BJ (cell line): ENCODE data around the gene PLSCR1. TPM values are rescaled to one million over a fixed set of nuclear protein-coding genes. Genes with fewer than 3 reads are reported as not detected.

Source experiments
- CTCF ChIA-PET: fragments of 350-600 bp; formaldehyde crosslinking; extraction: SDS; loops from one replicate; lab custom pipeline; 2021; ENCODE audit warnings: antibody characterized with exemption, inconsistent platforms; lab: Yijun Ruan, JAX
- POLR2A ChIA-PET: fragments of 300-600 bp; sonication (Branson Sonifier 250); formaldehyde crosslinking; extraction: SDS; loops from one replicate; lab custom pipeline; 2021; ENCODE audit warnings: antibody characterized with exemption; lab: Charles Lee
- DNase-seq: peaks from one replicate; pipeline ENCODE4 v3.0.0-alpha.2; 2011; ENCODE audit warnings: low read depth
- H3K27me3 ChIP-seq: 2 replicates; pipeline ENCODE4 v1.6.0; 2011; ENCODE audit warnings: low read length; ENCODE audit not compliant: control insufficient read depth, insufficient read depth
- H3K36me3 ChIP-seq: 2 replicates; pipeline ENCODE4 v1.5.1; 2011; ENCODE audit warnings: low read length; ENCODE audit not compliant: control insufficient read depth, insufficient read depth
- H3K4me3 ChIP-seq: 2 replicates; pipeline ENCODE4 v1.5.1; 2011; ENCODE audit warnings: low read depth, mild to moderate bottlenecking, control low read depth, low read length
- polyA plus RNA-seq: library from polyadenylated mRNA; depleted of rRNA; stranded (reverse); fragments of >200 nt; gene quantifications from 2 replicates; pipeline ENCODE4 v1.2.3, GENCODE V29; 2011
- TF ChIP-seq, protein P1 (sequence below): IDR thresholded peaks from 2 replicates; pipeline ENCODE4 v1.5.1; 2011; ENCODE audit warnings: low read depth, mild to moderate bottlenecking, control low read depth, inconsistent platforms, low read length, moderate library complexity; ENCODE audit not compliant: insufficient read depth

PLSCR1 gene
- polyA plus RNA-seq, 1 experiment: 26.3 TPM

DNA sequence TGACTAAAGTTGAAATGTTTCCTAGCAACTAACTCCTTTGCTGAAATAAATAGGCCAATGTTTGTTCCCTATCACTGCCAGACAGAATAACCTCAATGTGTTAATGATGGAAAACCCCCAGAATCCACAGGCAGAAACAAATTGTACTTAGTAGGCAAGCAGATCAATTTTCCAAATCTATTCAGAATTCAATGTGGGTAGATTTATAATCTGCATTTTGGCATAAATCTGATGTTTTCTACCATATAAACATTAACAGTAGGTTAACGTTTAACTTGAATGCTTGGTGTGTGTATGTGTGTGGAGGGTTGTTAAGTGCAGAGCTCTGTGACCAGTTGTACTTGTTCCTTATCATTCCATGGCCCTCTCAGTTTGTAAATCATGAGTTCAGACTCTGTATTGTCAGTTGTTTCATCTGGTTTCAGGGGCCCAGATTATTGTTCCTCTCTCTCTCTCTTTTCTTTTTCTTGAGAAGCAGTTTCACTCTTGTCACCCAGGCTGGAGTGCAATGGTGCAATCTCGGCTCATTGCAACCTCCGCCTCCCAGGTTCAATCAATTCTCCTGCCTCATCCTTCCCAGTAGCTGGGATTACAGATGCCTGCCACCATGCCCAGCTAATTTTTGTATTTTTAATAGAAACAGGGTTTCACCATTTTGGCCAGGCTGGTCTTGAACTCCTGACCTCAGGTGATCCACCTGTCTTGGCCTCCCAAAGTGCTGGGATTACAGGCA lies 32.8 kb downstream of the PLSCR1 start:
- Histone ChIP-seq H3K4me3 (no peak overlapping the region), H3K27me3 (no peaks in the 10 kb centered on the region), H3K36me3 (peaks cover 2% of the 10 kb centered on the region; the same call in 1 of the 2 replicates)
- TF ChIP-seq, protein P1, sequence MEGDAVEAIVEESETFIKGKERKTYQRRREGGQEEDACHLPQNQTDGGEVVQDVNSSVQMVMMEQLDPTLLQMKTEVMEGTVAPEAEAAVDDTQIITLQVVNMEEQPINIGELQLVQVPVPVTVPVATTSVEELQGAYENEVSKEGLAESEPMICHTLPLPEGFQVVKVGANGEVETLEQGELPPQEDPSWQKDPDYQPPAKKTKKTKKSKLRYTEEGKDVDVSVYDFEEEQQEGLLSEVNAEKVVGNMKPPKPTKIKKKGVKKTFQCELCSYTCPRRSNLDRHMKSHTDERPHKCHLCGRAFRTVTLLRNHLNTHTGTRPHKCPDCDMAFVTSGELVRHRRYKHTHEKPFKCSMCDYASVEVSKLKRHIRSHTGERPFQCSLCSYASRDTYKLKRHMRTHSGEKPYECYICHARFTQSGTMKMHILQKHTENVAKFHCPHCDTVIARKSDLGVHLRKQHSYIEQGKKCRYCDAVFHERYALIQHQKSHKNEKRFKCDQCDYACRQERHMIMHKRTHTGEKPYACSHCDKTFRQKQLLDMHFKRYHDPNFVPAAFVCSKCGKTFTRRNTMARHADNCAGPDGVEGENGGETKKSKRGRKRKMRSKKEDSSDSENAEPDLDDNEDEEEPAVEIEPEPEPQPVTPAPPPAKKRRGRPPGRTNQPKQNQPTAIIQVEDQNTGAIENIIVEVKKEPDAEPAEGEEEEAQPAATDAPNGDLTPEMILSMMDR: no peak
- ChIA-PET POLR2A (no interaction called here), CTCF (no interaction called here)
- DNase-seq: no peak

DNA sequence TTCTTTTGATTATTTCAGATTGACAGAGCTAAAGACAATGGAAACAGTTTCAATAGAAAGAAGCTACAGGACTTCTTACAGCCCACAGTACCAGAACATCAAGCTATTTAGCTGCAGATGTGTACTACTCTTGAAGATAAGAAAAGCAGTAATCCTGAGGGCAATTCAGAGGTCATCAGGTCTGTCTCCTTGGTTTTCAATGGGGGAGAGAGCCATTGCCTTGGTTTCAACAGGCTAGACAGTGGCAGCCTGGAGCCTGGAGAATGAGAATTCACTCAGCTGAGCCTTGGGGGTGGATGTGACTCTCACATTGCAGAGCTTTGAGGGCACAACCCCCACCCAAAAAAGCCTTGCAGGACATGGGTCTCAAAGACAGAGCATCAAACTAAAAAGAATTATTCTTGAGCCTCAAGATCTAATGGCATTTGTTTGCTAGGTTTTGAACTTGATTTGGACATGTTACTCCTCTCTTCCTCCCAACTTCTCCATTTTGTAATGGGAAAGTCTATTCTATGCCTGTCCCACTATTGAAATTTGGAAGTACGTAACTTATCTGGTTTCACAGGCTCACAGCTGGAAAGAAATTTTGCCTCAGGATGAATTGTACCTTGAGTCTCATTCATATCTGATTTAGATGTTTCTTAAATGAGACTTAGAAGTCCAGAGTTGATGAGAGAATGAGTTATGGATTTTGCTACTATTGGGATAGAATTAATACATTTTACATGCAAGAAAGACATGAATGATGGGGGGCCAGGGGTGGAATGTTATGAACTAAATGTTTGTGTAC lies 36.9 kb downstream of the PLSCR1 start:
- POLR2A ChIA-PET: no interaction called here
- CTCF ChIA-PET: interaction anchor here (0.6 kb wide), 1 partner anchor 8 kb away, joined by 3 read pairs; no protein-coding TSS in a partner anchor
- no peaks in the 10 kb centered on the region for H3K36me3 ChIP-seq
- no peak overlapping the region for H3K4me3 ChIP-seq
- no peak for DNase-seq
- TF ChIP-seq, protein P1: no peak
- no peaks in the 10 kb centered on the region for H3K27me3 ChIP-seq

DNA sequence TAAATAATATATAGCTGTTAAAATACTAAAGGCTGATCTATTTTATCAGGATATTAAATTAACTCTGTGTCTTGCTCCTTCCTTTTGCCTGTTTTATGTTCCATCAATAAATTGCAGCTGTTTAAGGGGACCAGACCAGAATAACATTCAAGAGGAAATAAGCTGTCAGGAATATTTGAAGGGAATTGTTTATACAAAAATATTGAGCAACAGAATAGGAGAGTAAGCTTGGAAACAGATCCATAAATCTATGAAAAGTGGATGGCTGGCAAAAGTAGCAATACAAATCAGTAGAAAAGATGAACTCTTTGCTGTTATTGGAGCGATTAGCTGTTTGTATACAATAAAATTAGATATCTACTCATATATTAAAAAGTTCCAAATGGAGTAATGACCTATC lies 38.9 kb downstream of the PLSCR1 start:
- H3K36me3 ChIP-seq: no peaks in the 10 kb centered on the region
- no peak for DNase-seq
- H3K4me3 ChIP-seq: no peak overlapping the region
- ChIA-PET POLR2A (no interaction called here), CTCF (interaction anchor here (0.6 kb wide), 1 partner anchor 168 kb away, joined by 3 read pairs; no protein-coding TSS in a partner anchor)
- TF ChIP-seq, protein P1: no peak
- H3K27me3 ChIP-seq: no peaks in the 10 kb centered on the region

DNA sequence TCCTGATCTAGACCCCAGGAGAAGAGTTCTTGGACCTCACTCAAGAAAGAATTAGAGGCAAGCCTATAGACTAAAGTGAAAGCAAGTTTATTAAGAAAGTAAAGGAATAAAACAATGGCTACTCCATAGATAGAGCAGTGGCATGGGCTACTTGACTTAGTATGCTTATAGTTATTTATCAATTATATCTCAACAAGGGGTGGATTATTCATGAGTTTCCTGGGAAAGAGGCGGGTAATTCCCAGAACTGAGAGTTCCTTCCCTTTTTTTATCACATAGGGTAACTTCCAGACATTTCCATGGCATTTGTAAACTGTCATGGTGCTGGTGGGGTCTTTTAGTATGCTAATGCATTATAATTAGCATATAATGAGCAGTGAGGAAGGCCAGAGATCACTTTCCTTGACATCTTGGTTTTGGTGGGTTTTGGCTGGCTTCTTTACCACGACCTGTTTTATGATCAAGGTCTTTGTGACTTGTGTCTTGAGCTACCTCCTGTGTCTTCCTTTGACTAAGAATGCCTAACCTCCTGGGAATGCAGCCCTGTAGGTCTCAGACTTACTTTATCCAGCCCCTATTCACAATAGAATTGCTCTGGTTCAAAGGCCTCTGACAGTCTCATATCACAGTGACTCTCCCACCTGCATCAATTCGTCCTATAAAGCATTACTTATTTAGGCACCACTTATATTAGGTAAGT lies 39.8 kb downstream of the PLSCR1 start:
- Histone ChIP-seq H3K27me3 (no peaks in the 10 kb centered on the region), H3K4me3 (no peak overlapping the region), H3K36me3 (no peaks in the 10 kb centered on the region)
- POLR2A ChIA-PET: no interaction called here
- TF ChIP-seq, protein P1: no peak
- DNase-seq: no peak
- CTCF ChIA-PET: no interaction called here
